Astrocyte (in vitro differentiated cells and primary cell): ENCODE data around the gene PSPN. TPM values are rescaled to one million over a fixed set of nuclear protein-coding genes. Genes with fewer than 3 reads are reported as not detected.
"Not testable (repeated sequence)": the region's sequence is repeated elsewhere in the genome, so short reads cannot be mapped to it uniquely, and the experiment has no call there.

Source experiments
- DNase-seq: peaks from one replicate; pipeline ENCODE4 v3.0.0-alpha.2; 2010; ENCODE audit warnings: low read depth
- FAIRE-seq: peaks from 2 replicates; lab custom pipeline; 2011; peaks lifted over from hg19 to GRCh38; lab: Jason Lieb, UNC
- H2AFZ ChIP-seq: 2 replicates; pipeline ENCODE4 v1.6.0; 2012; ENCODE audit warnings: low read depth, low read length, inconsistent platforms
- H3K27ac ChIP-seq: 2 replicates; pipeline ENCODE4 v1.5.1; 2011; ENCODE audit warnings: low read depth, low read length, inconsistent platforms
- H3K27me3 ChIP-seq: 2 replicates; pipeline ENCODE4 v1.6.0; 2011; ENCODE audit warnings: low read length, inconsistent platforms; ENCODE audit not compliant: insufficient read depth
- H3K36me3 ChIP-seq: 2 replicates; pipeline ENCODE4 v1.5.1; 2011; ENCODE audit warnings: low read length, inconsistent platforms; ENCODE audit not compliant: insufficient read depth
- H3K4me1 ChIP-seq: 2 replicates; pipeline ENCODE4 v1.5.1; 2011; ENCODE audit warnings: low read length, inconsistent platforms; ENCODE audit not compliant: insufficient read depth
- H3K4me2 ChIP-seq: 2 replicates; pipeline ENCODE4 v1.6.0; 2012; ENCODE audit warnings: low read length, inconsistent platforms
- H3K4me3 ChIP-seq: 2 replicates; pipeline ENCODE4 v1.5.1; 2011; ENCODE audit warnings: low read depth, mild to moderate bottlenecking, low read length, inconsistent platforms; ENCODE audit not compliant: insufficient read depth
- H3K79me2 ChIP-seq: 2 replicates; pipeline ENCODE4 v1.6.0; 2012; ENCODE audit warnings: mild to moderate bottlenecking, low read length, inconsistent platforms; ENCODE audit not compliant: insufficient read depth
- H3K9ac ChIP-seq: 2 replicates; pipeline ENCODE4 v1.6.0; 2012; ENCODE audit warnings: mild to moderate bottlenecking, low read length, inconsistent platforms
- H3K9me3 ChIP-seq: 2 replicates; pipeline ENCODE4 v1.5.1; 2012; ENCODE audit warnings: low read depth, mild to moderate bottlenecking, low read length, inconsistent platforms; ENCODE audit not compliant: insufficient read depth
- H4K20me1 ChIP-seq: 2 replicates; pipeline ENCODE4 v1.6.0; 2012; ENCODE audit warnings: low read length, inconsistent platforms; ENCODE audit not compliant: insufficient read depth
- H3K27ac Mint-ChIP-seq: one replicate; pipeline ENCODE4 v1.8.0; 2021; ENCODE audit warnings: mild to moderate bottlenecking, mixed read lengths; ENCODE audit not compliant: unreplicated experiment
- H3K27me3 Mint-ChIP-seq: one replicate; pipeline ENCODE4 v1.8.0; 2021; ENCODE audit warnings: low read depth, mixed read lengths; ENCODE audit not compliant: unreplicated experiment
- H3K36me3 Mint-ChIP-seq: one replicate; pipeline ENCODE4 v1.8.0; 2021; ENCODE audit warnings: low read depth, mixed read lengths; ENCODE audit not compliant: unreplicated experiment
- H3K4me1 Mint-ChIP-seq: one replicate; pipeline ENCODE4 v1.8.0; 2021; ENCODE audit warnings: low read depth, mixed read lengths; ENCODE audit not compliant: unreplicated experiment
- H3K4me3 Mint-ChIP-seq: one replicate; pipeline ENCODE4 v1.8.0; 2021; ENCODE audit warnings: mild to moderate bottlenecking, moderate library complexity, mixed read lengths; ENCODE audit not compliant: unreplicated experiment
- H3K9me3 Mint-ChIP-seq: one replicate; pipeline ENCODE4 v1.8.0; 2021; ENCODE audit warnings: mild to moderate bottlenecking, mixed read lengths; ENCODE audit not compliant: unreplicated experiment
- CTCF ChIP-seq: IDR thresholded peaks from 2 replicates; pipeline ENCODE4 v1.5.1; 2011; ENCODE audit warnings: low read depth, mild to moderate bottlenecking, inconsistent platforms, low read length, moderate library complexity; ENCODE audit not compliant: insufficient read depth
- EZH2 ChIP-seq: IDR thresholded peaks from 2 replicates; pipeline ENCODE4 v1.6.1; 2012; ENCODE audit warnings: mild to moderate bottlenecking, low read length, inconsistent platforms; ENCODE audit not compliant: insufficient read depth
- total RNA-seq: library from RNA; stranded (reverse); gene quantifications from 2 replicates; pipeline ENCODE4 v1.2.1, GENCODE V29; 2021

The PSPN gene
- total RNA-seq, 1 donor from 2014 or later, result 2.8 TPM

GRCh38 chr19:6352381-6353165 lies 23.2 kb downstream of the PSPN start:
- no peak for TF ChIP-seq EZH2
- TF ChIP-seq CTCF, result no peak
- Histone ChIP-seq H3K4me2 (no peak overlapping the region), H3K4me3 (no peak overlapping the region), H3K4me1 (no peaks in the 10 kb centered on the region), H3K27ac (no peak overlapping the region), H2AFZ (no peak overlapping the region), H3K27me3 (no peaks in the 10 kb centered on the region), H3K36me3 (no peaks in the 10 kb centered on the region), H3K9ac (no peak overlapping the region), H4K20me1 (no peaks in the 10 kb centered on the region), H3K79me2 (no peaks in the 10 kb centered on the region), H3K9me3 (no peaks in the 10 kb centered on the region)
- FAIRE-seq, result no peak
- Mint-ChIP-seq H3K4me3 (no peak overlapping the region), H3K4me1 (no peaks in the 10 kb centered on the region), H3K27me3 (peaks cover 5% of the 10 kb centered on the region), H3K9me3 (no peaks in the 10 kb centered on the region), H3K27ac (no peak overlapping the region), H3K36me3 (no peaks in the 10 kb centered on the region)
- no peak for DNase-seq

GRCh38 chr19:6350688-6351087 lies 25.0 kb downstream of the PSPN start:
- Histone ChIP-seq H3K9ac (no peak overlapping the region), H4K20me1 (no peaks in the 10 kb centered on the region), H3K4me2 (no peak overlapping the region), H3K9me3 (no peaks in the 10 kb centered on the region), H3K27me3 (no peaks in the 10 kb centered on the region), H3K4me3 (no peak overlapping the region), H3K27ac (no peak overlapping the region), H3K79me2 (no peaks in the 10 kb centered on the region), H2AFZ (no peak overlapping the region), H3K36me3 (no peaks in the 10 kb centered on the region), H3K4me1 (no peaks in the 10 kb centered on the region)
- DNase-seq, result no peak
- H3K4me3 Mint-ChIP-seq, result no peak overlapping the region
- TF ChIP-seq CTCF (no peak), EZH2 (no peak)
- H3K27ac Mint-ChIP-seq, result no peak overlapping the region
- H3K4me1 Mint-ChIP-seq, result no peaks in the 10 kb centered on the region
- no peak for FAIRE-seq
- peaks cover 8% of the 10 kb centered on the region for H3K27me3 Mint-ChIP-seq
- H3K36me3 Mint-ChIP-seq, result no peaks in the 10 kb centered on the region
- H3K9me3 Mint-ChIP-seq, result no peaks in the 10 kb centered on the region

GRCh38 chr19:6349271-6349670 lies 26.5 kb downstream of the PSPN start:
- not testable (repeated sequence) for DNase-seq, H3K9me3 ChIP-seq, H3K4me2 ChIP-seq, H3K27ac Mint-ChIP-seq, H3K4me3 Mint-ChIP-seq, H2AFZ ChIP-seq, H3K4me1 Mint-ChIP-seq, H4K20me1 ChIP-seq, H3K27ac ChIP-seq, H3K9ac ChIP-seq, H3K4me3 ChIP-seq, FAIRE-seq, H3K9me3 Mint-ChIP-seq, H3K4me1 ChIP-seq, H3K79me2 ChIP-seq, H3K36me3 ChIP-seq, H3K27me3 ChIP-seq, H3K36me3 Mint-ChIP-seq, H3K27me3 Mint-ChIP-seq
